CD14-positive monocyte (primary cell): Measurements from ENCODE around the gene SENP2. TPM values are rescaled to one million over a fixed set of nuclear protein-coding genes. Genes with fewer than 3 reads are reported as not detected.

Experiments
- DNase-seq, 3 donors: peaks; one replicate each; pipeline ENCODE4 v3.0.0-alpha.2; 2011 to 2022
- H2AFZ ChIP-seq: 2 replicates; pipeline ENCODE4 v1.6.0; 2012; ENCODE audit warnings: mild to moderate bottlenecking, low read depth, low read length, inconsistent platforms; ENCODE audit not compliant: insufficient read depth, poor library complexity, severe bottlenecking
- H3K27ac ChIP-seq, 2 donors: 1 replicate in 1 of 2; 2 replicates in 1 of 2; pipeline ENCODE4 v1.5.1; 2012 to 2013; ENCODE audit warnings: low read length in 2 of 2, control low read depth in 1 of 2, inconsistent platforms in 1 of 2, low read depth in 1 of 2, mild to moderate bottlenecking in 1 of 2
- H3K27me3 ChIP-seq, 2 donors: one replicate each; pipeline versions ENCODE4 v1.6.0 to v1.6.1; 2011 to 2013; ENCODE audit warnings: low read length in 2 of 2; ENCODE audit not compliant: control insufficient read depth in 2 of 2, insufficient read depth in 2 of 2
- H3K36me3 ChIP-seq, 2 donors: replicated peaks in 1 of 2; 1 replicate in 1 of 2; 2 replicates in 1 of 2; pipeline versions ENCODE4 v1.5.1 to v1.6.1; 2012 to 2013; ENCODE audit warnings: low read length in 2 of 2, control low read depth in 1 of 2, inconsistent platforms in 1 of 2, mild to moderate bottlenecking in 1 of 2; ENCODE audit not compliant: insufficient read depth in 2 of 2, control insufficient read depth in 1 of 2
- H3K4me1 ChIP-seq, 2 donors: 1 replicate in 1 of 2; 2 replicates in 1 of 2; pipeline versions ENCODE4 v1.5.1 to v1.6.1; 2012 to 2013; ENCODE audit warnings: low read length in 2 of 2, control low read depth in 1 of 2, inconsistent platforms in 1 of 2, mild to moderate bottlenecking in 1 of 2, moderate library complexity in 1 of 2; ENCODE audit not compliant: insufficient read depth in 2 of 2, control insufficient read depth in 1 of 2
- H3K4me2 ChIP-seq: replicated peaks from 2 replicates; pipeline ENCODE3; 2012; ENCODE audit warnings: low read length, moderate library complexity, mild to moderate bottlenecking; ENCODE audit not compliant: poor library complexity, severe bottlenecking; ENCODE audit errors: extremely low read depth
- H3K4me3 ChIP-seq, 3 experiments: fragments of 200-600 bp in 1 of 3; sonication (generic) in 1 of 3; replicated peaks in 1 of 3; 1 replicate in 2 of 3; 2 replicates in 1 of 3; pipeline ENCODE4 v1.5.1; 2011 to 2013; ENCODE audit warnings: low read length in 3 of 3, mild to moderate bottlenecking in 3 of 3, control low read depth in 2 of 3, low read depth in 2 of 3, inconsistent platforms in 1 of 3, moderate library complexity in 1 of 3
- H3K79me2 ChIP-seq: 2 replicates; pipeline ENCODE4 v1.6.0; 2012; ENCODE audit warnings: mild to moderate bottlenecking, control low read depth, inconsistent platforms, low read length, moderate library complexity; ENCODE audit not compliant: insufficient read depth
- H3K9ac ChIP-seq: 2 replicates; pipeline ENCODE4 v1.6.0; 2017; ENCODE audit warnings: low read length, mild to moderate bottlenecking; ENCODE audit not compliant: insufficient read depth, poor library complexity, severe bottlenecking
- H3K9me3 ChIP-seq, 2 donors: replicated peaks in 1 of 2; 1 replicate in 1 of 2; 2 replicates in 1 of 2; pipeline versions ENCODE4 v1.5.1 to v1.6.1; 2012 to 2013; ENCODE audit warnings: low read length in 2 of 2, control low read depth in 1 of 2; ENCODE audit not compliant: control insufficient read depth in 1 of 2, insufficient read depth in 1 of 2
- H4K20me1 ChIP-seq: 2 replicates; pipeline ENCODE4 v1.6.0; 2012; ENCODE audit warnings: mild to moderate bottlenecking, low read length, control low read depth, moderate library complexity; ENCODE audit not compliant: insufficient read depth
- H3K27ac Mint-ChIP-seq, 7 donors: one replicate each; pipeline ENCODE4 v1.8.0; 2020; ENCODE audit warnings: mild to moderate bottlenecking in 7 of 7, mixed read lengths in 7 of 7, moderate library complexity in 6 of 7, inconsistent platforms in 2 of 7
- H3K27me3 Mint-ChIP-seq, 3 donors: one replicate each; pipeline ENCODE4 v1.8.0; 2021 to 2022; ENCODE audit warnings: low read depth in 3 of 3, mild to moderate bottlenecking in 3 of 3, mixed read lengths in 3 of 3, moderate library complexity in 3 of 3, inconsistent platforms in 1 of 3
- H3K36me3 Mint-ChIP-seq, 2 donors: one replicate each; pipeline ENCODE4 v1.8.0; 2020; ENCODE audit warnings: mixed read lengths in 2 of 2, inconsistent platforms in 1 of 2, mild to moderate bottlenecking in 1 of 2
- H3K4me1 Mint-ChIP-seq: one replicate; pipeline ENCODE4 v1.8.0; 2020; ENCODE audit warnings: mild to moderate bottlenecking, mixed read lengths
- H3K4me3 Mint-ChIP-seq, 2 donors: one replicate each; pipeline ENCODE4 v1.8.0; 2020; ENCODE audit warnings: mild to moderate bottlenecking in 2 of 2, mixed read lengths in 2 of 2, moderate library complexity in 1 of 2
- H3K9me3 Mint-ChIP-seq, 7 donors: one replicate each; pipeline ENCODE4 v1.8.0; 2020 to 2022; ENCODE audit warnings: mixed read lengths in 7 of 7, mild to moderate bottlenecking in 6 of 7, moderate library complexity in 6 of 7, inconsistent platforms in 2 of 7
- WGBS: methylation state at CpG from one replicate; pipeline ENCODE4 v1.1.5; 2013; ENCODE audit warnings: missing lambda C conversion rate; ENCODE audit not compliant: insufficient coverage; 5-methylcytosine and 5-hydroxymethylcytosine counted together
- intact Hi-C, 2 donors: fragments of 100-400 bp; cut with micrococcal nuclease; formaldehyde crosslinking; loops; one replicate each; pipeline versions ENCODE4 v1.15.0 to v1.15.1; 2023
- polyA plus RNA-seq, 3 donors: library from polyadenylated mRNA; depleted of rRNA in 1 of 3; unstranded in 2 of 3; stranded (reverse) in 1 of 3; fragments of 300-500 nt in 2 of 3; fragments of >200 nt in 1 of 3; fragmentation: Illumina TruSeq in 2 of 3; gene quantifications; 1 replicate in 2 of 3; 2 replicates in 1 of 3; pipeline ENCODE4 v1.2.3, GENCODE V29; 2012 to 2021
- TF ChIP-seq, protein P1 (sequence below): fragments of 200-600 bp; IDR thresholded peaks from one replicate; pipeline ENCODE4 v1.8.0; 2022; ENCODE audit warnings: antibody characterized with exemption, mild to moderate bottlenecking

The SENP2 gene
- polyA plus RNA-seq, 3 donors = 7.1 to 21.0 (median 13.4) TPM

DNA sequence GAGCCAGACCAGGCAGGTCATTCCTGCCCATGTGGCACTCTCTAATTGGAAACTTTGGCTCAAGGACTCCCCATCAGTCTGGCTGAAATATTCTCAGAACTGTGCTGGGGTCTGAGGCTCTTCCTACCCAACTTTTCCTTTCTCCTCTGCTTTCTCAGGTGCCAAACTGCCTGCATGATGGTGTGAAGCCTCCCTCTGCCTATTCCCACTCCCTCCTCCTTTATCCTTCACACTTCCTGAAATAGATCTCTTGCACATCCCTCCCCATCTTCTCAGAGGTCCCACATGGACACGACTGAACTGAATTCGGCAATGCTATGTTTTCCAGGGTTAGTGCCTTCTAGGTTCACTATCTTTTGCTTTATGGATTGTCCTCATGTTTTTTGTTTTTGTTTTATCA is 46.2 kb upstream of the SENP2 start:
- Histone ChIP-seq H3K27me3 (no peaks in the 10 kb centered on the region), H3K9ac (no peak overlapping the region), H3K27ac (no peak overlapping the region), H4K20me1 (no peaks in the 10 kb centered on the region), H3K36me3 (no peaks in the 10 kb centered on the region), H3K79me2 (no peaks in the 10 kb centered on the region), H2AFZ (no peak overlapping the region), H3K4me3 (no peak overlapping the region), H3K4me2 (no peak overlapping the region), H3K4me1 (peaks cover 12 to 13% of the 10 kb centered on the region in 2 donors), H3K9me3 (no peaks in the 10 kb centered on the region)
- Mint-ChIP-seq H3K9me3 (peaks cover 0 to 2% (median 0%) of the 10 kb centered on the region in 7 donors), H3K36me3 (no peaks in the 10 kb centered on the region), H3K4me3 (no peak overlapping the region), H3K27ac (peak overlapping the region in 1 of 7 donors; percentile 37), H3K27me3 (peaks cover 1 to 4% (median 2%) of the 10 kb centered on the region in 3 donors), H3K4me1 (peaks cover 10% of the 10 kb centered on the region)
- intact Hi-C loops = no loop called here
- no peak for DNase-seq
- TF ChIP-seq, protein P1, sequence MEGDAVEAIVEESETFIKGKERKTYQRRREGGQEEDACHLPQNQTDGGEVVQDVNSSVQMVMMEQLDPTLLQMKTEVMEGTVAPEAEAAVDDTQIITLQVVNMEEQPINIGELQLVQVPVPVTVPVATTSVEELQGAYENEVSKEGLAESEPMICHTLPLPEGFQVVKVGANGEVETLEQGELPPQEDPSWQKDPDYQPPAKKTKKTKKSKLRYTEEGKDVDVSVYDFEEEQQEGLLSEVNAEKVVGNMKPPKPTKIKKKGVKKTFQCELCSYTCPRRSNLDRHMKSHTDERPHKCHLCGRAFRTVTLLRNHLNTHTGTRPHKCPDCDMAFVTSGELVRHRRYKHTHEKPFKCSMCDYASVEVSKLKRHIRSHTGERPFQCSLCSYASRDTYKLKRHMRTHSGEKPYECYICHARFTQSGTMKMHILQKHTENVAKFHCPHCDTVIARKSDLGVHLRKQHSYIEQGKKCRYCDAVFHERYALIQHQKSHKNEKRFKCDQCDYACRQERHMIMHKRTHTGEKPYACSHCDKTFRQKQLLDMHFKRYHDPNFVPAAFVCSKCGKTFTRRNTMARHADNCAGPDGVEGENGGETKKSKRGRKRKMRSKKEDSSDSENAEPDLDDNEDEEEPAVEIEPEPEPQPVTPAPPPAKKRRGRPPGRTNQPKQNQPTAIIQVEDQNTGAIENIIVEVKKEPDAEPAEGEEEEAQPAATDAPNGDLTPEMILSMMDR = no peak
- no CpG with 5 or more reads among the region's 2 CpGs for whole genome bisulfite sequencing

DNA sequence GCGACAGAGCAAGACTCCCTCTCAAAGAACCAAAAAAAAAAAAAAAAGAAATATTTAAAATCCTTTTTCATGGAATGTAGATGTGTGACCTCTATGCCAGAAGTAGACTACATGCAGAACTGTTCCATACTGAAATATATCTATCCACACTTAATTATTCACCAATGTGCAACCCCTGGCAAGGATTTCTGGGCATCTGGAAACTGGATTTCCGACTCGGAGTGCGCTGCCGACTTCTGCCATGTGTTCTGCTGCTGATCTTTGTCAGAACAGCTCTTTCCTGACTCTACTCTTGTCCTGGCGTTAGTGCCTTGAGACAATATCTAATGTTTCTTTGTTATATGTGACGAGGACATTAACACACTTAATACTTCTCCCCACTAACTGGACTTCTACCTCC is 45.4 kb upstream of the SENP2 start:
- H3K36me3 Mint-ChIP-seq = no peaks in the 10 kb centered on the region

More for the DNA sequence above, 45.4 kb upstream of the SENP2 start:
- TF ChIP-seq, protein P1 = no peak
- Mint-ChIP-seq H3K4me3 (no peak overlapping the region), H3K27me3 (peaks cover 1 to 4% (median 2%) of the 10 kb centered on the region in 3 donors), H3K4me1 (peaks cover 10% of the 10 kb centered on the region), H3K9me3 (peaks cover 0 to 2% (median 0%) of the 10 kb centered on the region in 7 donors), H3K27ac (no peak overlapping the region)
- intact Hi-C loops = no loop called here
- Histone ChIP-seq H3K79me2 (no peaks in the 10 kb centered on the region), H2AFZ (no peak overlapping the region), H3K4me2 (no peak overlapping the region), H3K9ac (no peak overlapping the region), H3K36me3 (no peaks in the 10 kb centered on the region), H3K27ac (no peak overlapping the region), H4K20me1 (no peaks in the 10 kb centered on the region), H3K9me3 (no peaks in the 10 kb centered on the region), H3K27me3 (no peaks in the 10 kb centered on the region), H3K4me1 (peaks cover 12 to 13% of the 10 kb centered on the region in 2 donors), H3K4me3 (no peak overlapping the region)
- 98% methylated on average over 4 of the region's 7 CpGs for WGBS
- no peak for DNase-seq
